Fibroblast of the conjunctiva (primary cell): ENCODE data around the gene MTRR.

Source experiments
- DNase-seq: peaks from one replicate; pipeline ENCODE4 v3.0.0-alpha.2; 2010; ENCODE audit warnings: low read depth

Gene MTRR

DNA sequence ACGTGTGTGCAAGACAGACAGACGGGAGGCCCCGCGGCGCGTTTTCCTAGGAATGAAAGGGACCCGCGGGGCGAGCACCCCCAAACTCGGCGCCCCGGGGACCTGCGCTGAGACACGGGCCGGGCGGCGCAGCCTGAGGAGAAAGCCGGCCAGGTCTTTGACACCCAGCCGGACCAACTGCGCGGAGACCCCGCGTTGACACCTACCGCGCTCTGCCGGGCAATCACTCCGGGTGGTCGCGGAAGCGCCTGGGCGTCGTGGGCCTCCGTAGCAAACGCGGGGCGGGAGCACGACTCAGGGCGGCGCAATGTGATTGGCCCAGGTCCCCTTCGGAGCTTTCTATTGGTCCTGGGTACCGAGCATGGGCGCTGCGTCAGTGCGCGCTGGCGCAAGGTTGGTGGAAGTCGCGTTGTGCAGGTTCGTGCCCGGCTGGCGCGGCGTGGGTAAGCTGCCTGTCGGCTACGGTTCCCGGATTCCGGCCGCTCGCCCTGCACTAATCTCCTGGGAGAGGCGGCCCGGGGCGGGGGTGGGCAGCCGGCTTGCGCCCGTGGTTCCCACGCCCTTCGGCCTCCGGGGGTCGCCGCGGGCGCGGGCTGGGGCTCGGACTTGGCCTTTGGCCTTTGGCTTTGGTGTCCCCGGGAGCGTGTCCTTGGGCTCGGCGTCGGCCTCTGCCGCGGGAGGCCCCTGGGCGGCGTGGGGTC is at the start of gene MTRR, which contains the start of gene FASTKD3:
TSS of gene MTRR (plus strand) at position 376 of the 701 bp plus-strand sequence. CDS start 1,647 bp downstream, outside the sequence.
TSS of gene FASTKD3 (minus strand) at position 259 of the 701 bp plus-strand sequence. CDS start 948 bp downstream, outside the sequence.
- DNase-seq, result peak; percentile 80

DNA sequence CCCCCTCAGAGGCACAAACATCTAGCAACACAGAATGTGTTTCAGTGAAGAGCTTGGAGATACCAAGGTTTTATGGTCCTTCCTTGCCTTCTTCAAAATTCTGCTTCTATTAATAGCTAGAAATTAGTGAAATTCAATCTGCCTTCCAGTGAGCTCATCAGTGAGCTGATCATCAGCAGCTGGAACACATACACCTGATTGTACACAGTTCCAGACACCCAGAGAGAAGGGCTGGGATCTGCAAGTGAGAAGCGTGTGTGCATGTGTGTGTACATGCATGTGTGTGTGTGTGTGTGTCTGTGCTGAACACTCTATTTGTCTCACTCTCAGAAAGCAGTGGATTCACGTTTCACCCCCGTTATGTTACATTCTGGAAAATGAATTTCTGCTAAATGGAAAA is 46.5 kb upstream of the MTRR start:
- DNase-seq, result no peak

DNA sequence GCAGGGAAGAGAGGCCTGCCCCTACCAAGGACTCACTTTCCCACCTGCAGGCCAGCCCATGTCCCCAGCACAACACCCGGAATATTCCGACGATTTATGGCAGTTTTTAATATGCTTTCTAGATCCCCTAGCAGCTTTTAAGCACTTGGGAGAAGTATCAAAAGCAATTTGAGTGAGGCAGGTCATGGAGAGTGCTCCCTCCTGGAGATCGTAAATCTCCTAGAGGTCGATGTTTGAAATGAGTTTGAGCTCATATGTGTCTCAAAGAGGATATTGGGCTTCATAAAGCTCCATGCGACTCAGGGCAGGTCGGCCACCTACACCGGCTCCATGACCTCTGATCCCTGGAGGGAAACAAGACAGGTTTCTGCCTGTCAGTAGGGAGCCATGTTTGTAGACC is 45.4 kb upstream of the MTRR start:
- no peak for DNase-seq

DNA sequence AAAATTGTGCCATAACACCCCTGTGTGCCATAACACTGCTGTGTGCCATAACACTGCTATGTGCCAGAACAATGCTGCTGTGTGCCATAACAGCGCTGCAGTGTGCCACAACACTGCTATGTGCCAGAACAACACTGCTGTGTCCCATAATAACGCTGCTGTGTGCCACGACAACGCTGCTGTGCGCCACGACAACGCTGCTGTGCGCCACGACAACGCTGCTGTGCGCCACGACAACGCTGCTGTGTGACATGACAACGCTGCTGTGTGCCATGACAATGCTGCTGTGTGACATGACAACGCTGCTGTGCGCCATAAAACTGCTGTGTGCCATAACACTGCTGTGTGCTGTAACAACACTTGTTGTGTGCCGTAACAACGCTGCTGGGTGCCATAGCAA is 44.0 kb upstream of the MTRR start:
- no peak for DNase-seq

DNA sequence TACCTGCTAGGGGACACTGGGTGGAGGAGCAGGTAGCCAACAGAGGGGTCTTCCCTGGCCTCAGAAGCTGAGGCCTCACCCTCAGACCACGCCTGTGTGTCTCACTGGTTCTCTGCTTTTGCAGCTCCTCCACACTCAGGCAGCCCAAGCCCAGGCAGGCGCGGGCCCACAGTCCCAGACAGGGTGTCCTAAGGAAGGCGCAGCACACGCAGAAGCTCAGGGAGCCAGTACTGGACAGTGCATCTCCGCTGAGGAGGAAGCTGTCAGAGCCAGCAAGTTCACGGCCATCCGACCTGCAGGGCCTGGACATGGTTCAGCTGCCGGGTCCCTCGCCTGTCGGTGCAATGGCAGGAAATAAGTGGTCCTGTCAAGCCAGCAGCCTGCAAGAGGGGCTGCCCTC is 43.3 kb upstream of the MTRR start:
- DNase-seq, result no peak

DNA sequence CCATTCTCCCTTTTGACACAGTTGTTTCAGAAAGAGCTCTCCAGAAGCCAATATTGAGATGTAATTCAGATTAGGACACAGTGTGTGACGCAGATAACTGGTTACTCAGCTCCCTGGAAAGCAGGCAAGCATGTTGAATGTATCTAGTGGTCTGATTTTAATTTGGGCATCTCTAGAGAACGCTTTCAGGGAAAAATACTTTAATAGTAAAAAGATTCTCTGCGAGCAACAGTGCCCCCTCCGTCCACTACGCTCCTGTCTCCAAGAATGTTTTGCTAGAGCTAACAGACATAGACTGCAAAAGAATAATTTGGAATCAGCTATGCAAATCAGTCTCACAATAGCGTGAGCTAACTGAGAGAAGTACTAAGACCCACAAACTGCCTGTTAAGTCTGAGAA is 41.3 kb upstream of the MTRR start:
- peak; percentile 17 for DNase-seq

DNA sequence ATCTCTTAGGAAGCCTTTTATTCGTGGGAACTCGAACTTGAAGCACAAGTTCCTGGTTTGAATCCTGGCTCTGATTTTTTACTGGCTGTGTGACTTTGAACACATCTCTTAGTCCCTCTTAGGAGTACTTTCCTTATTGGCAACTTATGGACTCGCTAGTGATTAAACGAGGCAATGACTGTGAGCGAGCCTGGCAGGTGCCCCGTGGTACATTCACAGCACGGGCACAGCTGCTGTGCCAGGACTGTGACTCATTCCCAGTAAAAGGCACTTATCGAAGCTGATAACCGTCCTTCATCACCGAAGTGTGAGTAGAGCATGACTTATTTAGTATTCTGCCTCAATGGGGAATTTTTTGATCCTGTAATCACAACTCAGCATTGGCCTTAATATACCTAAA is 40.7 kb upstream of the MTRR start:
- DNase-seq, result no peak

DNA sequence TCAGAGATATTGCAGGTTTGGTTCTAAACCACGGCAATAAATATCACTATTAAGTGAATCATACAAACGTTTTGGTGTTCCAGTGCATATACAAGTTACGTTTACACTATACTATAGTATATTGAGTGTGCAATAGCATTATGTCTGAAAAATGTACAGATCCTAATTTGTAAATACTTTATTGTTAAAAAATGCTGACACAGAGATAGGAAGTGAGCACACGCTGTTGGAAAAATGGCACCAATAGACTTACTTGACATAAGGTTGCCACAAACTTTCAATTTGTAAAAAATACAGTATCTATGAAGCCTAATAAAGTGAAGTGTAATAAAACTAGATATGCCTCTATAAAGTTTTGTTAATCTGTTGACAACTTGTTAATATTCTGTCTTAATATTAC is 34.0 kb upstream of the MTRR start:
- DNase-seq, result no peak

DNA sequence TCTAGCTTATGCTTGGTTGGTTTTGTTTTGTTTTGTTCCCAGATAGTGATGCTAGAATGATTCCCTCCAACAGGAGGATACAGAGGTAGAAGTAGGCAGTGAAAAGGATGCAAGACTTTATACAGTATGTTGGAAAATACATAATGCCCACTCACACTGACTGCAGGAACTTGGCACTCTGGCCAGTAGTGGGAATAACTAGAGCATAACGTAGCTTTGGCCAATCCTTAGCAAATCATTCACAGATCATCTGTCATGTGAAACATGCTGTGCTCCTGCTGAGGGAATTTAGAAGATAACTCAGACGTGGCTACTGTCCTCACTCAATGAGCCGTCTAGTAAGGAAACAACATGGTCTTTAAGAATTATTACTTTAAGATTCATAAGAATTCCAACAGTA is 31.5 kb upstream of the MTRR start:
- no peak for DNase-seq

DNA sequence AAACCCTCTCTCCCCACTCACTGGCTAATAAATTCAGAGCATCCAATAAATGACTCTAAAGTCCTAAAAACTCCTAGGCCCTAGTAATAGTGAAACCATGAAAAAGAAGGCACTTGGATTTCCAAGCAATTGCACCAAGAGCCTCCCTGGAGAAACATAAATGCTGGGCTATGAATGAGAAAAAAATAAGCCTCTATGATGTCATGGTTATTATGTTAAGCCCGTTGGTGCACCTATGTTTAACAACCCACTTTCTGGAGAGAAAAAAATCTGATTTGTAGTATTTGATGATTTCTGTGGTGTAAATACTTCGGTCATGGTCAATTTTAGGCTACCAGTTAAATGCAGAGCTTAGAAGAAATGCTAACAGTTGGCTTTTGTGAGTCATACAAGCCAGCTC is 26.4 kb upstream of the MTRR start:
- DNase-seq, result no peak

DNA sequence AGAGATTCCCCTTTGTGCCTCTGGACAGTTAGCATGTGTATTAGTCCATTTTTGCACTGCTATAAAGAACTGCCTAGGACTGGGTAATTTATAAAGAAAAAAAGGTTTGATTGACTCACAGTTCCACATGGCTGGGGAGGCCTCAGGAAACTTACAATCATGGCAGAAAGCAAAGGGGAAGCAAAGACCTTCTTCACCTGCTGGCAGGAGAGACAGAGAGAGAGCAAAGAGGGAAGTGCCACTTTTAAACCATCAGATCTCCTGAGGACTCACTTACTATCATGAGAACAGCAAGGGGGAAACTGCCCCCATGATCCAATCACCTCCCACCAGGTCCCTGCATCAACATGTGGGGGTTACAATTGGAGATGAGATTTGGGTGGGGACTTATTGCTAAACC is 24.0 kb upstream of the MTRR start:
- DNase-seq, result no peak

DNA sequence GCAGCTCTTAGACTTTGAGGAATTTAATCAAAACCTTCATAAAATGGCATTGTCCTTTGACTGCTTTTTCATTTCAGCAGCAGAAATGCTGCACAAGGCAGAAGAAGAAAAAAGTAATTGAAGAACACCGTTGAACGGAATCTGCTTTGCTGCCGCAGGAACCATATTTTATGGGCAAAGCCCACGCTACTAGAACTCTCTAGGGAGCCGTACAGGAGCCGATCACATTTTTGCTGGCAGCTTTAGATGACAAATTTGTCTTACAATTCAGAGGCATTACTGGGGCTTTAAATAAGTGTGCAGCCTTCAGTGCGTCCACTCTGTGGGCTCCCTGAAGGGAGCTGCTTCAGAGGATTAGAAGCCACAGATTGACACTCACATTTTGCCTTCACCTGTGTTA is 23.4 kb upstream of the MTRR start:
- DNase-seq, result no peak

DNA sequence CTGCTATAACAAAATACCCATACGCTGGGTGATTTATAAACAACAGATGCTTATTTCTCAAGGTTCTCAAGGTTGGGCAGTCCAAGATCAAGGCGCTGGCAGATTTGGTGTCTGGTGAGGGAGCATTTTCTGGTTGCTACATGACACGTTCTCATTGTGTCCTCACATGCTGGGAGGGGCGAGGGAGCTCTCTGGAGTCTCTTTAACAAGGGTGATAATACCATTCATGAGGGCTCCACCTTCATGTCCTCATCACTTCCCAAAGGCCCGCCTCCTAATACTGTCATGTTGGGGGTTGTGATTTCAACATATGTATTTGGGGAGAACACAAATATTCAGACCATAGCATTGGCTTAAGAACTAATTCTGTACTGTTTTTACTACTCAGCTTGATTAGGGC is 22.6 kb upstream of the MTRR start:
- DNase-seq, result no peak

DNA sequence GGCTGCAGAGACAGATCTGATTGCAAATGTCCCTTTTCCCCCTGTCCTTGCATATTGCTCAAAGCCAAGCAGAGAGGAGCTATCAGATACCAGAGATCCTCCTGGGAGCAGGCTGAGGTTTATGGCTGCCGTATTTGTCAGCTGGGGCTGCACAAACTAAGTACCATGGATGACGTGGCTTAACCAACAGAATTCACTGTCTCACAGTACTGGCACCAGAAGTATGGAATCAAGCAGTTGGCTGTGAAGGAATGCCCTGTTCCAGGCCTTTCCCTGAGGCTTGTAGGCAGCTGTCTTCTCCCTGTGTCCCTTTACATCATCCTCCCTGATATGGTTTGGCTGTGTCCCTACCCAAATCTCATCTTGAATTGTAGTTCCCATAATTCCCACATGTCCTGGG is 20.7 kb upstream of the MTRR start:
- no peak for DNase-seq

DNA sequence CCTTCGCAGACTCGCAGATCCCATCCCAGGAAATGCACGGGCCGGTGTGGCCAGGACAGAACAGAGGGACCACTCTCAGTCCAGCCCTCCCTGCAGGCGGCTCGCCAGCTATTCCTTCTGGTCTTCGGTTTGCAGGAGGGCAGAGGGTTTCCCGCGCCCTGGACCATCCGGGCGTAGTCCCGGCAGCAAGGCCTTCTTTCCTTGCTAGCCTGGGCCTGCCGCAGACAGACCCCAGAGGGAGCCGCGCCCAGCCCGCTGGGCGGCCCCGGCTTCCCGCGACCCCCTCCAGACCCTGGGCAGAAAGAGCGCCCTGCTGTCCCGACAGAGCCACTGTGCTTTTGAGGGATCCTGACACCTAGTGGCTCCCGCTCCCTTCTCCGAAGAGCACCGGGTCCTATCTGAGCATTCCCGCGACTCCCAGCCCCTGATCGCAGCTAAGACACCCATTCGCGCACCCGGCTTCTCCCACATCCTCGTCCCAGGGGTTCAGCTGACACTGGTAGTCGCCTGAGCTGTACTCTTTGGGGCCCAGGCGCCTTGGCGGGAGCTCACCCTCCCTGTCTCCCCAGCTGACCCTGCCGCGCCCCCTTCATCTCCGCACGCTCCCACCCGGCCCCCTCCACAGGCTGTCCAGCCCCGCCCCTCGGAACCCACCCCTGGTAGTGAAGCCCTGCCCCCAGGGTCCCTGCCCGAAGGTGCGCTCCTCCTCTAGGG is 19.1 kb upstream of the MTRR start:
- no peak for DNase-seq

DNA sequence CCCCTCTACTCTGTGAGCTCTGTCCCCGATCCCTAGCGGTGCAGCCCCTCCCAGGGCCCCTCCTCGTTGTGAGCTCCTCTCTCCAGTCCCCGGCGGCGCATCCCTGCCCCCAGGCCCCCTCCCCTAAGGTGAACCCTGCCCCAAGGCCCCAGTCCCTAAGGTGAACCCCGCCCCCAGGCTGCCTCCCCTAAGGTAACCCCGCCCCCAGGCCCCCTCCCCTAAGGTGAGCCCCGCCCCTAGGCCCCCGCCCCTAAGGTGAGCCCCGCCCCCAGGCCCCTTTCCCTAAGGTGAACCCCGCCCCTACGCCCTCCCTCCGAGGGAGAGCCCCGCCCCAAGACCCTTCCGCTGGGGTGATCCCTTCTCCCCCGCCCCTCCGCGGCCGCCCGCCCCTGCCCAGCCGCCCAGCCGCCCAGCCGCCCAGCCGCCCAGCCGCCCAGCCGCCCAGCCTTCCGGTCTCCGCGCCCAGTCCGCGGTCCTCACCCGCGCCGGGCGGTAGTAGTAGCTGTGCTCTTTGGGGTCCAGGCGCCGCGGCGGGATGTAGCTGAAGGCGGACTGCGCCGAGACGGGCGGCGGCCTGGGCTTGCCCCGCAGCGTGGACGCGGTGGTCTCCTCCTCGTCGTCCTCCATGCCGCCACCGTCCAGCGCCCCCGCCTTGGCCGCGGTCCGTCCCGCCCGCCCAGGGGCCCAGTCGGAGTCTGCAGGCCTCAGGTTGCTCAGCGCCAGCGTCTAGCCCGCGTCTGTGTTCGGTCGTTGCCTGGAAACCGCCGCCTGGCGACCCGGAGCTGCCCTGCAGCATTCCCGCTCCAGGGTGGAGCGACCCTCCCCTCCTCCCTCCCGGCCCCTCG is 18.3 kb upstream of the MTRR start, which contains the start of gene CFAP90:
TSS of gene CFAP90 (minus strand) at position 739 of the 845 bp plus-strand sequence. CDS start at position 627, 112 bp downstream.
- no peak for DNase-seq

DNA sequence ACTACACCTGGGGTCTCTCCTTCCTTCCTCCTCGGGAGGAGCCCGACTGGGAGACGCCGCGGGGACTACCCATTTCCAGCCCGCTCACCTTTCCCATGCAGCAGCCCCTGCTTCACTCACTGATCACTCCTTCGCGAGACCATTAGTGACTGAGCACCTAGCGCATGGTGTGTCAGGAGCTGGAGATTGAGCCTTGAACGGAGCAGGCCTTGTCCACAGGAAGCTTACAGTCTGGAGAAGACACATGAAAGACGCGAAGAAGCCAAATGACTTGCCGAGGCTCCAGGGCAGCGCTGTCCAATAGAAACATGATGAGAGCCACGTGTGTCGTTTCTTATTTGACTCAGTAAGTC is 17.7 kb upstream of the MTRR start:
- DNase-seq, result no peak

DNA sequence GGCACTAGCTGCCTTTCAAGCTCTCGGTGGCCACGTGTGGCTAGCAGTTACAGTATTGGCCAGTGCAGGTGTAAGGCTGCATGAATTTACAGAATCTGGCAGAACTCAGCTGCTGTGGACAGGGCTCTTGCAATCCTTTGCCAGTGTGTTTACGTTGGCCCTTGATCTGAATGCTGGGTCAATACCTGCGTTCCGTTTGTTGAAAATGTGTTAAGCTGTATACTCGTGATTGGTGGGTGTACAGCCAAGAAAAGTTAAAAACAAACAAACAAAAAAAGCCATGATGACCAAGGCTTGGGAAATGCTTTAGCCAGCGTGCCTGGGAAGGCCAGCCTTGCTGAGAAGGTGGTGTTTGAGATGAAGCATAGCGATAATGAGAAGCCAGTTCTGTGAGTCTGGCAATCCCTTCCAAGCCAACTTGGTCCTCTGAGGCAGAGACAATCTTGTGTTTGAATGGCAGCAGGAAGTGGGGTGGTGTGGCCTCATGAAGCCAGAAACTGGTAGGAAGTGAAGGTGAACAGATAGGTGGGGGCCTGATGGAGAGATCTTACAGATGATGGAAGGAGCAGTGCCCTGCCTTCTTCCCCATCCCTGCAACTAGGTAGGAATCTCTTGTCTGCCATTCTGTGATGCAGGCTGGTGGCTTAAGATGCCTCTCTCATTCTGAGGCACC is 17.2 kb upstream of the MTRR start:
- no peak for DNase-seq

DNA sequence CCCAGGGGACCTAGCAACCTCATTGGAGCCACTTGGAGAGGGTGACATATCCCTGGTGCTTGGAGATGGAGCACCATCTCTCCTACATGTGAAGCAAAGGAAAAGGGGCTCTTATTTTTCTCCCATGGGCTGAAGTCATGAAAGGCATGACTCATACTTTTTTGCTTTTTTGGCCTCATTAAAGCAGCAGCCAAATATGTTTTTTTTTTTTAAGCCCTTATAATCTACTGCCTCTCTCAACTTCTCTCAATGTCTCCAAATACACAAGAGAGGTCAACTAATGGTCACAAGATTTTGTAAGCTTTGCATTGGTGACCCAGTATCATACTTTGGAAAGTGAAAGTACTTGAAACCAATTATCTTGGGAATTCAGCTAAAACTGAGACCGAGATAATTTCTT is 16.4 kb upstream of the MTRR start:
- DNase-seq, result no peak

DNA sequence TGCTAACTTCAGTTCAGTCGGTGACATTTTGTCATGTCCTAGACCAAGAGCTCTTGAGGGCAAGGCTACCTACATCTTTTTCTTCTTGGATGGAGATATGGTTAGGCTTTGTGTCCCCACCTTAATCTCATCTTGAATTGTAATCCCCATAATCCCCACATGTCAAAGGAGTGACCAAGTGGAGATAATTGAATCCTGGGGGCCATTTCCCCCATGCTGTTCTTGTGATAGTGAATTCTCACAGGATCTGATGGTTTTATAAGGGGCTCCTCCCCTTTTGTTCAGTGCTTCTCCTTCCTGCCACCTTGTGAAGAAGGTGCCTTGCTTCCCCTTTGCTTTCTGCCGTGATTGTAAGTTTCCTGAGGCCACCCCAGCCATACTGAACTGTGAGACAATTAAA is 16.0 kb upstream of the MTRR start:
- DNase-seq, result no peak

DNA sequence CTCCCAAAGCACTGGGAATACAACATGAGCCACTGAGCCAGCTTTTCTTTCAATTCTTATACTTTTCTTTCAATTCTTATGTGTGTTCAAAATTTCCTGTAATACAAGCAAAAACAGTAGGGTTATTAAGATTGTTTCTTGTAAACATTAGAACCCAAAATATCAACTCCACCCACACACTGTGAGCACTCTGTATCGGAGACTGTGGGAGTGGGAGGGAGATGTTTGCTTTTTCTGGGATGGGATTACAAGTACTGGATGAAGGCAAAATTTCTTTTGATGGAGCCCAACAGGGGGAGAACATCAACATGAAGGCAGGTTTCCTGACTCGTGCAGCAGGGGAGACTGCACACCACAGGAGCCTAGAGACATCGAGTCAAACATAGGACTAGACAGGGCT is 13.3 kb upstream of the MTRR start:
- no peak for DNase-seq

DNA sequence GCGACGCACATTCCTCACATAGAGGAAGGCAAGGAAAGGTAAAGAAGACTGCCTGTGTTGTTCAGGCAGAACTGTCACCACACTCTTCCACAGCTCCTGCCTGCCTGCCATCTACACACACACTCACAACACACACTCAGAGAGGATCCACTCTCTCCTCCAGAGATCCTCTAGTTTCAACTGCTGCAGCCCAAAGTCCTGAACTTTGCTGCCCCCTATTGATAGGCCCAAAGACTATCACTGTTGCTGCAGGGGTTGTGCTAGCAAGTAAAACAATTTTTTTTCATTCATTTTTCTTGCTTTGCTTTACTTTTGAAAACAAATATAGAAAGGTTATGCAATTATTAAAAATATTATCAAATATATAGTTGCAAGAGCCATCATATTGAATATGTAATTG is 12.1 kb upstream of the MTRR start:
- no peak for DNase-seq
